ENCODE data around the gene MOB1A. TPM values are rescaled to one million over a fixed set of nuclear protein-coding genes. Genes with fewer than 3 reads are reported as not detected.

The MOB1A gene
- total and polyA plus RNA-seq, 10 of the 15 experiments (the other 5 are each of a cell fraction or from before 2014, with no cell fraction given): 41.2 to 232 (median 172) TPM

- ChIA-PET POLR2A (interaction anchor here (0.6 to 1.0 kb wide), 2 partner anchors 41 to 405 kb away, joined by 3 to 4 read pairs; partner anchors contain the start of gene MOB1A), SMC1A (ENCODE audit: uncharacterized antibody, unreplicated experiment) (interaction anchor here (1.2 to 1.6 kb wide), 2 partner anchors 9 to 315 kb away, joined by 3 to 5 read pairs; partner anchors contain the start of gene BOLA3), RAD21 (ENCODE audit: unreplicated experiment) (no interaction called here), CTCF (interaction anchor here (0.6 to 1.6 kb wide), 5 partner anchors 27 to 311 kb away, joined by 3 to 7 read pairs (median 3); no protein-coding TSS in a partner anchor)
- in situ Hi-C loops (cut with MboI) (no loop called here), intact Hi-C loops (cut with micrococcal nuclease; ENCODE audit: unreplicated experiment) (no loop called here)
- Histone ChIP-seq H3K4me3 (no peak overlapping the region), H3K79me2 (ENCODE audit: control insufficient read depth, insufficient read depth, low read length) (no peaks in the 10 kb centered on the region), H3K27ac (ENCODE audit: control insufficient read depth, insufficient read depth) (no peak overlapping the region), H3K9me3 (replicated peaks; ENCODE audit: control insufficient read depth, insufficient read depth, low read length) (no peaks in the 10 kb centered on the region), H3K4me1 (ENCODE audit: control insufficient read depth, insufficient read depth, low read length) (no peaks in the 10 kb centered on the region), H4K20me1 (ENCODE audit: control insufficient read depth, insufficient read depth) (no peaks in the 10 kb centered on the region), H3K36me3 (ENCODE audit: control insufficient read depth in 2 of 2, insufficient read depth in 2 of 2, low read length in 1 of 2) (peaks cover 2 to 3% of the 10 kb centered on the region in 2 experiments; a peak in 3 of 4 replicates), H3K27me3 (replicated peaks in 1 of 2; ENCODE audit: control insufficient read depth in 2 of 2, insufficient read depth in 2 of 2, low read length in 1 of 2) (no peaks in the 10 kb centered on the region), H3K4me2 (ENCODE audit: control insufficient read depth, insufficient read depth) (no peak overlapping the region), H2AFZ (ENCODE audit: control insufficient read depth, low read depth, low read length) (no peak overlapping the region), H3K9ac (ENCODE audit: control insufficient read depth, insufficient read depth, low read length) (no peak overlapping the region)
- DNase-seq (ENCODE audit: low read depth, low spot score): no peak
- no peak for FAIRE-seq
- 85% methylated on average over 11 of the region's 11 CpGs for WGBS (ENCODE audit: insufficient coverage, insufficient replicate concordance, low lambda C conversion rate, missing lambda C conversion rate)
- ATAC-seq: no peak
- BruUV-seq (replicated peaks): no TSS peak
- TF ChIP-seq PAX5 (IDR thresholded peaks at IDR 0.05; ENCODE audit: borderline replicate concordance, low read depth, low read length) (no peak), USF2 (IDR thresholded peaks at IDR 0.05; ENCODE audit: borderline replicate concordance, low read depth, low read length) (no peak), E4F1 (IDR thresholded peaks at IDR 0.05; ENCODE audit: borderline replicate concordance, partially characterized antibody) (no peak), NKRF (conservative IDR thresholded peaks at IDR 0.05) (no peak), NFXL1 (IDR thresholded peaks at IDR 0.05; ENCODE audit: borderline replicate concordance) (no peak), PKNOX1 (IDR thresholded peaks at IDR 0.05) (no peak), EP300 (IDR thresholded peaks at IDR 0.05; ENCODE audit: borderline replicate concordance in 1 of 2, control insufficient read depth in 1 of 2, low read depth in 2 of 2, low read length in 2 of 2) (no peak), CHD4 (IDR thresholded peaks at IDR 0.05) (no peak), POU2F2 (IDR thresholded peaks at IDR 0.05; ENCODE audit: borderline replicate concordance, low read depth, low read length) (no peak), ZBED1 (IDR thresholded peaks at IDR 0.05; ENCODE audit: borderline replicate concordance) (no peak), MEF2B (IDR thresholded peaks at IDR 0.05; ENCODE audit: partially characterized antibody, poor library complexity, severe bottlenecking) (no peak), CHD1 (IDR thresholded peaks at IDR 0.05; ENCODE audit: low read depth, low read length) (no peak), HDAC2 (IDR thresholded peaks at IDR 0.05) (no peak), BMI1 (IDR thresholded peaks at IDR 0.05; ENCODE audit: borderline replicate concordance) (no peak), ZNF24 (IDR thresholded peaks at IDR 0.05) (no peak), SMC3 (IDR thresholded peaks at IDR 0.05; ENCODE audit: borderline replicate concordance, low read length) (no peak)
Observed at GRCh38 chr2:74137651-74138599, 40.8 kb downstream of the MOB1A start.

Data from GM12878 (cell line).